GM21529 (cell line): ENCODE measurements around the gene TMEM121.
"Not testable (repeated sequence)": the region's sequence is repeated elsewhere in the genome, so short reads cannot be mapped to it uniquely, and the experiment has no call there.

Source experiments
- ATAC-seq: cut with Tn5 transposase; IDR thresholded peaks from one replicate; pipeline ENCODE4 v1.9.1; 2021; ENCODE audit not compliant: unreplicated experiment

Gene TMEM121

DNA sequence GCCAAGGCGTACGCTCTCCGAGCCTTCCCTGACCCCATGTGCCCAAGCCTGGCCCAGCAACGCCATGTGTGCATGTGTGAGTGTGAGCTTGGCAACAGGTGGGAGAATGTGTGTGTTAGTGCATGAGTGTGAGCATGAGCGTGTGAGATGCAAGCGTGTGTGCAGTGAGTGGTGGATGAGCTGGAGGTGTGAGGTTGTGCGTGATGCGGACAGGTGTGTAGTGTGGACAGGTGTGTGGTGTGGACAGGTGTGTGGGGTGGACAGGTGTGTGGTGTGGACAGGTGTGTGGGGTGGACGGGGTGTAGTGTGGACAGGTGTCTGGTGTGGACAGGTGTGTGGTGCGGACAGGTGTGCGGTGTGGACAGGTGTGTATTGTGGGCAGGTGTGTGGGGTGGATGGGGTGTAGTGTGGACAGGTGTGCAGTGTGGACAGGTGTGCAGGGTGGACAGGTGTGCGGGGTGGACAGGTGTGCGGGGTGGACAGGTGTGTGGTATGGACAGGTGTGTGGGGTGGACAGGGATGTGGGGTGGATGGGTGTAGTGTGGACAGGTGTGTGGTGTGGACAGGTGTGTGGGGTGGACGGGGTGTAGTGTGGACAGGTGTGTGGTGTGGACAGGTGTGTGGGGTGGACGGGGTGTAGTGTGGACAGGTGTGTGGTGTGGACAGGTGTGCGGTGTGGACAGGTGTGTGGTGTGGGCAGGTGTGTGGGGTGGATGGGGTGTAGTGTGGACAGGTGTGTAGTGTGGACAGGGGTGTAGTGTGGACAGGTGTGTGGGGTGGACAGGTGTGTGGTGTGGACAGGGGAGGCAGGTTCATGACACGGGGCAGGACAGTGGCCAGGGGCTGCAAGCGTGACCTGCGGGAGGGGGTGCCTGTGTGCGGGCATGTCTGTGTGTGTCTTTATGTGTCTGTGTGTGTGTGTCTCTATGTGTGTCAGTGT, 41.1 kb downstream of the TMEM121 start:
- not testable (repeated sequence) for ATAC-seq

DNA sequence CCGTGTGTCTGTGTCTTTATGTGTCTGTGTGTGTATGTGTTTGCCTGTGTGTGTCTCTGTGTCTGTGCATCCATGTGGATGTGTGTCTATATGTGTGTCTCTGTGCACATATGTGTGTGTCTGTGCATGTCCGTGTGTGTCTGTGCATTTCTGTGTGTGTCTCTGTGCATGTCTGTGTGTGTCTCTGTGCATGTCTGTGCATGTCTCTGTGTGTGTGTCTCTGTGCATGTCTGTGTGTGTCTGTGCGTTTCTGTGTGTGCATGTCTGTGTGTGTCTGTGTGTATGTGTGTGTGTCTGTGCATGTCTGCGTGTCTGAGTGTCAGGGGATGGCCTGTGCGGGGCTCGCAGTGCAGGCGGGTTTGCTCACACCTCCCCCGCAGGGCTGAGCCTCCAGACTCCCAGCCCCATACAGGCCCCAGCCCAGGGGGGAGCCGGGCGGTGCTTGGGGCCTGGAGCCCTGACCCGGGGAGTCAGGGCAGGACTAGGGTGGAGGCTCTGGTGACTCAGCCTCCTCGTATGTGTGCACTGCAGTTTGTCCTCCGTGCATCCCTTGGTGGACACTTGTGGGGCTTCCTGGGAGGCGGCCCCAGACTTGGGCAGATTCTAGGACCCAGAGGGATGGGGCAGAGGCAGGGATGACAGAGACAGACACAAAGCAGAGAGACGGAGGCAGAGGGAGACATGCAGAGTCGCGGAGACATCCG, 41.9 kb downstream of the TMEM121 start:
- not testable (repeated sequence) for ATAC-seq

- no peak for ATAC-seq
Observed at GRCh38 chr14:105568859-105569766, 42.7 kb downstream of the TMEM121 start.

DNA sequence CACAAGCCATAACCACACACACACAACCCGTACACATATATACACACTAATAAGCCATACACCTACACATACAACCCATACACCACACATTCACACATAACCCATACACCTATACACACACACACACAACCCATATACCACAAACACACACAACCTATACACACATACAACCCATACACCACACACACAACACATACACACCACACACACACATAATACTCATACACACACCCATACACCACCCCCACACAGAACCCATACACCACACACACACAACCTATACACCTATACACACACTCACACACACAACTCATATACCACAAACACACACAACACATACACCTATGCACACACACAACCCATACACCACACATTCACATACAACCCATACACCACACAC, 44.1 kb downstream of the TMEM121 start:
- ATAC-seq = no peak

DNA sequence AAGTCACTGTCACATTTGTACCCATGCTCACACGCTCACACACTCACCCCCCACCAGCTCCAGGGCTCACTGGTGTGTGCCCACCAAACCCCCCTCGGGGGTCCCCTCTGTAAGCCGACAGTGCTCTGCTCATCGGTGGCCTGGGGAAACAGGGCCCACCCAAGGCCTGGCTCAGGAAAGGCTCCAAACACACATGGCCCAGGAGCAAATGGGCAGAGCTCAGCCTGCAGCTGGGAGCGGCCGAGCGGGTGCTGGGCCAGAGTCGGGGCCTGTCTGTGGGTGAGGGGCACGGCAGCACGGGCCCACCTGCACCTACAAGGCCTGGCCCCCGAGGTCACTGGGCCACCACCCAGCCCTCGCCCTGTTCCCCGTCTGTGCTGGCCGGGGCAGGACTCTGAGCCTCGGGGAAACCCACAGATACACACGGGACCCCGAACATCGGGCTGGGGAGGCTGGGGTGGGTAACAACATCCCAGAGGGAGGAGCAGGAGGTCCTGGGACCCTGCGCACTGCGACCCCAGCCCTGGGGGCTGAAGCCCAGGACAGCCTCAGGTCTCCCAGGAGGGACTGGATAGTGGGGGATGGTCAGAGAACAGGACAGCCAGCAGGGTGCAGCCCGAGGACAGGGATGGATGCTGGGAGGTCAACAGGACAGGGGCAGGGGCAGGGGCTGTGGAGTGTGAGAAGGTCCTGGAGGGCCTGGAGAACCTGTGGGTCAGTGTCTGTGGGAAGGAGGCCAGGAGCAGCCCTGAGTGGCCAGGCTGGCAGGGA, 45.0 kb downstream of the TMEM121 start:
- not testable (repeated sequence) for ATAC-seq

- ATAC-seq = not testable (repeated sequence)
Observed at GRCh38 chr14:105572063-105572462, 45.7 kb downstream of the TMEM121 start.

DNA sequence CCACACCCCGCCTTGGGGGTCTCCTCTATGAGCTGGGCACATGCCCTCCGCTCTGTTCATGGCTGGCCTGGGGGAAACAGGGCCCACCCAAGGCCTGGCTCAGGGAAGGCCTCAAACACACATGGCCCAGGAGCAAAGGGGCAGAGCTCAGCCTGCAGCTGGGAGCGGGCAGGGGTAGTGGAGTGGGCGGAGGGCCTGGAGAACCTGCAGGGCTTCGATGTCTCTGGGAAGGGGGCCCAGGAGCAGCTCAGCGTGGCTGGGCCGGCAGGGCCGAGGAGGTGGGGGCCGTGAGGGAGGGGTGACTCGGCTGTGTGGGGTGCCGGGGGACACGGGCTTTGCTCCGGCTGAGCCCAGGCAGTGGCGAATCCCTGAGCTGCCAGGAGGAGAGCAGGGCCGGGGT, 47.5 kb downstream of the TMEM121 start:
- ATAC-seq = not testable (repeated sequence)

DNA sequence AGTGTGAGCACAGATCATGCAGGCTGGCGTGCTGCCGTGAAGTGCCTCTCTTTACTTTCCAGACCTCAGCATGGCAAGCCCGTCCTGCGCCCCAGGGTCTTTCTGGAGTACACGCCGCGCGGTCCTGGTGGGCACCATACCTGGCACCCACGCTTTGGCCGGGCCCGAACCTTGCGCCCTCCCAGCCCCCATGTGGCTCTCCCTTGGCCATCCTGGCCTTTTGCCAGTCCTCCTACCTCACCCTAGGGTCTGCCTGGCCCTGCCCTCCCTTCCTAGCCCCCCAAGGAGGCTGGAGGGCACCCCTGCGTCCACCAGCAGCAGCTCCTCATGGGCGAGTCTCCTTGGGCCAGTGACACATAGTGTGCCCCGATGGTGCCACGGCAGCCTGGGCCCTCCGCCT, 48.0 kb downstream of the TMEM121 start:
- ATAC-seq = not testable (repeated sequence)

- peak; percentile 64 for ATAC-seq
Observed at GRCh38 chr14:105575016-105575700, 48.8 kb downstream of the TMEM121 start.

GRCh38 chr14:105576525-105577088, 50.2 kb downstream of the TMEM121 start:
- no peak for ATAC-seq

DNA sequence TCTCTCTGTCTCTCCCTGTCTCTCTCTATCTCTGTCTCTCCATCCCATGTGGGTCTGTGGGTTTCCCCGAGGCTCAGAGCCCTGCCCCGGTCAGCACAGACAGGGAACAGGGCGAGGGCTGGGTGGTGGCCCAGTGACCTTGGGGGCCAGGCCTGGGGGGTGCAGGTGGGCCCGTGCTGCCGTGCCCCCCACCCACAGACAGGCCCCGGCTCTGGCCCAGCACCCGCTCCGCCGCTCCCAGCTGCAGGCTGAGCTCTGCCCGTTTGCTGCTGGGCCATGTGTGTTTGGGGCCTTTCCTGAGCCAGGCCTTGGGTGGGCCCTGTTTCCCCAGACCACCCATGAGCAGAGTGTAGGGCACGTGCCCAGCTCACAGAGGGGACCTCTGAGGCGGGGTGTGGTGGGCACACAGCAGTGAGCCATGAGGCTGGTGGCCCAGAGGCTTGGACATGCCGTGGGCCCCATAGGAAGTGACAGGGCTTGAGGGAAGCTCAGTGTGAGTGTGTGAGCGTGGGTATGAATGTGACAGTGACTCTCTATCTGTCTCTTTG, 51.0 kb downstream of the TMEM121 start:
- ATAC-seq = no peak

DNA sequence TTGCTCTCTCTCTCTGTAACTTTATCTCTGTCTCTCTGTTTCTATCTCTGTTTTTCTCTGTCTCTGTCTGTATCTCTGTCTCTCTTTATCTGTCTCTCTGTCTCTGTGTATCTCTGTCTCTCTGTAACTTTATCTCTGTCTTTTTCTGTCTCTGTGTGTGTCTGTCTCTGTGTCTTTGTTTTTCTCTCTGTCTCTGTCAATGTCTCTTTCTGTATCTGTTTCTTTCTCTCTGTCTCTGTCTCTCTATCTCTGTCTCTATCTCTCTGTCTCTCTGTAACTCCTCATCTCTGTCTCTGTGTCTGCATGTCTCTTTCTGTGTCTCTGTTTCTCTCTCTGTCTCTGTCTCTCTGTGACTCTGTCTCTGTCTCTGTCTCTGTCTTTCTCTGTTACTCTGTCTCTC, 51.7 kb downstream of the TMEM121 start:
- ATAC-seq = no peak

GRCh38 chr14:105579221-105579620, 52.8 kb downstream of the TMEM121 start:
- not testable (repeated sequence) for ATAC-seq
